IMR-90 (cell line): ENCODE data around the gene SPATC1L. TPM values are rescaled to one million over a fixed set of nuclear protein-coding genes. Genes with fewer than 3 reads are reported as not detected.
A peak's percentile ranks its signal among the peaks of the same experiment; 100 is the strongest.

Source experiments
- ATAC-seq: fragments of 200-7000 bp; cut with Tn5 transposase; 2 replicates; pipeline ENCODE4 v1.9.1; 2020; ENCODE audit warnings: low read depth, mild to moderate bottlenecking, moderate library complexity
- BruUV-seq: library from RNA; stranded (reverse); fragments of 400-500 nt; replicated peaks from 2 replicates; lab custom pipeline; 2021; lab: Mats Ljungman, UMichigan
- CTCF ChIA-PET: fragments of 300-600 bp; formaldehyde crosslinking; extraction: SDS; loops from one replicate; lab custom pipeline; 2021; ENCODE audit warnings: antibody characterized with exemption; lab: Yijun Ruan, JAX
- POLR2A ChIA-PET: fragments of 300-600 bp; sonication (Branson Sonifier 250); formaldehyde crosslinking; loops from one replicate; lab custom pipeline; 2022; ENCODE audit warnings: antibody characterized with exemption; ENCODE audit not compliant: unreplicated experiment; lab: Charles Lee
- DNase-seq: peaks from one replicate; pipeline ENCODE4 v3.0.0; 2013
- H2AFZ ChIP-seq: replicated peaks from 2 replicates; pipeline ENCODE3; 2013; ENCODE audit warnings: low read length, mild to moderate bottlenecking; ENCODE audit not compliant: poor library complexity
- H2AK5ac ChIP-seq: 2 replicates; pipeline ENCODE4 v1.6.1; 2013; ENCODE audit warnings: low read depth, low read length, inconsistent platforms
- H2AK9ac ChIP-seq: replicated peaks from 2 replicates; pipeline ENCODE3; 2013; ENCODE audit warnings: mild to moderate bottlenecking, low read depth, low read length, moderate library complexity; ENCODE audit not compliant: poor library complexity
- H2BK120ac ChIP-seq: 2 replicates; pipeline ENCODE4 v1.6.1; 2013; ENCODE audit warnings: low read depth, low read length, inconsistent platforms
- H2BK15ac ChIP-seq: 3 replicates; pipeline ENCODE4 v1.6.1; 2013; ENCODE audit warnings: low read depth, low read length, inconsistent platforms
- H2BK20ac ChIP-seq: 2 replicates; pipeline ENCODE4 v1.6.1; 2013; ENCODE audit warnings: low read depth, mild to moderate bottlenecking, inconsistent platforms, low read length, moderate library complexity
- H2BK5ac ChIP-seq: 2 replicates; pipeline ENCODE4 v1.6.1; 2013; ENCODE audit warnings: mild to moderate bottlenecking, low read depth, low read length, inconsistent platforms; ENCODE audit not compliant: poor library complexity, severe bottlenecking
- H3K14ac ChIP-seq: replicated peaks from 2 replicates; pipeline ENCODE4 v1.6.1; 2013; ENCODE audit warnings: low read depth, low read length, inconsistent platforms
- H3K18ac ChIP-seq: 2 replicates; pipeline ENCODE4 v1.6.1; 2013; ENCODE audit warnings: low read depth, low read length, control low read depth
- H3K23ac ChIP-seq: 2 replicates; pipeline ENCODE4 v1.6.1; 2013; ENCODE audit warnings: low read depth, low read length, inconsistent platforms
- H3K27ac ChIP-seq: 2 replicates; pipeline ENCODE4 v1.5.1; 2013; ENCODE audit warnings: mild to moderate bottlenecking, control low read depth, low read length; ENCODE audit not compliant: insufficient read depth
- H3K27me3 ChIP-seq: 2 replicates; pipeline ENCODE4 v1.6.1; 2013; ENCODE audit warnings: low read length; ENCODE audit not compliant: control insufficient read depth, insufficient read depth
- H3K36me3 ChIP-seq: 2 replicates; pipeline ENCODE4 v1.6.1; 2013; ENCODE audit warnings: low read length, mixed read lengths; ENCODE audit not compliant: control insufficient read depth, insufficient read depth
- H3K4ac ChIP-seq: 2 replicates; pipeline ENCODE4 v1.6.1; 2013; ENCODE audit warnings: low read depth, low read length, inconsistent platforms
- H3K4me1 ChIP-seq: 2 replicates; pipeline ENCODE4 v1.6.1; 2013; ENCODE audit warnings: low read length, mixed read lengths; ENCODE audit not compliant: control insufficient read depth, insufficient read depth
- H3K4me2 ChIP-seq: 2 replicates; pipeline ENCODE4 v1.6.1; 2013; ENCODE audit warnings: low read depth, mild to moderate bottlenecking, control low read depth, low read length, moderate library complexity
- H3K4me3 ChIP-seq: 2 replicates; pipeline ENCODE4 v1.5.1; 2013; ENCODE audit warnings: low read depth, mild to moderate bottlenecking, control low read depth, low read length, moderate library complexity; ENCODE audit not compliant: insufficient read depth
- H3K56ac ChIP-seq: 2 replicates; pipeline ENCODE4 v1.6.1; 2013; ENCODE audit warnings: low read length, inconsistent platforms; ENCODE audit not compliant: insufficient read depth; ENCODE audit errors: extremely low read depth
- H3K79me1 ChIP-seq, 2 experiments: 2 replicates each; pipeline ENCODE4 v1.6.1; 2013; ENCODE audit warnings: low read length in 2 of 2, inconsistent platforms in 1 of 2, low read depth in 1 of 2
- H3K9ac ChIP-seq: 2 replicates; pipeline ENCODE4 v1.6.1; 2013; ENCODE audit warnings: low read depth, low read length, control low read depth
- H3K9me1 ChIP-seq: 2 replicates; pipeline ENCODE4 v1.6.1; 2013; ENCODE audit warnings: low read length, inconsistent platforms; ENCODE audit not compliant: insufficient read depth
- H3K9me3 ChIP-seq: 2 replicates; pipeline ENCODE4 v1.6.1; 2013; ENCODE audit warnings: low read length; ENCODE audit not compliant: control insufficient read depth, insufficient read depth
- H4K20me1 ChIP-seq: 2 replicates; pipeline ENCODE4 v1.6.1; 2013; ENCODE audit warnings: low read length, inconsistent platforms; ENCODE audit not compliant: insufficient read depth
- H4K5ac ChIP-seq: 2 replicates; pipeline ENCODE4 v1.6.1; 2013; ENCODE audit warnings: mild to moderate bottlenecking, low read depth, low read length, control low read depth
- H4K8ac ChIP-seq, 2 experiments: 2 replicates each; pipeline ENCODE4 v1.6.1; 2013; ENCODE audit warnings: low read depth in 2 of 2, low read length in 2 of 2, control low read depth in 1 of 2, inconsistent platforms in 1 of 2
- H4K91ac ChIP-seq: 2 replicates; pipeline ENCODE4 v1.6.1; 2013; ENCODE audit warnings: low read depth, low read length, inconsistent platforms; ENCODE audit not compliant: insufficient read depth
- BHLHE40 ChIP-seq: fragments of 150-350 bp; IDR thresholded peaks from 2 replicates; pipeline ENCODE4 v1.6.1; 2016; ENCODE audit warnings: mild to moderate bottlenecking, low read depth, low read length
- CEBPB ChIP-seq: IDR thresholded peaks from 2 replicates; pipeline ENCODE4 v1.6.1; 2012; ENCODE audit warnings: low read depth, low read length, improper control_type of control experiment
- CHD1 ChIP-seq: IDR thresholded peaks from 2 replicates; pipeline ENCODE4 v1.6.1; 2012; ENCODE audit warnings: low read depth, low read length, improper control_type of control experiment
- CTCF ChIP-seq: conservative IDR thresholded peaks from 2 replicates; pipeline ENCODE4 v1.5.1; 2012; ENCODE audit warnings: mild to moderate bottlenecking, low read depth, low read length, improper control_type of control experiment
- FOS ChIP-seq: fragments of 150-350 bp; IDR thresholded peaks from 2 replicates; pipeline ENCODE4 v1.6.1; 2016; ENCODE audit warnings: low read depth, low read length
- MAFK ChIP-seq: IDR thresholded peaks from 2 replicates; pipeline ENCODE4 v1.6.1; 2012; ENCODE audit warnings: low read depth, low read length, improper control_type of control experiment
- MAZ ChIP-seq: IDR thresholded peaks from 2 replicates; pipeline ENCODE4 v1.6.1; 2012; ENCODE audit warnings: low read depth, mild to moderate bottlenecking, low read length, improper control_type of control experiment, moderate library complexity, borderline replicate concordance
- MXI1 ChIP-seq: IDR thresholded peaks from 2 replicates; pipeline ENCODE4 v1.6.1; 2012; ENCODE audit warnings: low read depth, mild to moderate bottlenecking, low read length, moderate library complexity, borderline replicate concordance
- NFE2L2 ChIP-seq: fragments of 150-350 bp; IDR thresholded peaks from 2 replicates; pipeline ENCODE4 v1.6.1; 2016; ENCODE audit warnings: low read depth, mild to moderate bottlenecking, low read length
- POLR2A ChIP-seq: IDR thresholded peaks from 2 replicates; pipeline ENCODE4 v1.6.1; 2012; ENCODE audit warnings: mild to moderate bottlenecking, low read depth, low read length
- RAD21 ChIP-seq: IDR thresholded peaks from 2 replicates; pipeline ENCODE4 v1.6.1; 2012; ENCODE audit warnings: low read length, improper control_type of control experiment
- RCOR1 ChIP-seq: IDR thresholded peaks from 2 replicates; pipeline ENCODE4 v1.6.1; 2012; ENCODE audit warnings: mild to moderate bottlenecking, low read length, improper control_type of control experiment; ENCODE audit not compliant: insufficient replicate concordance
- RFX5 ChIP-seq: IDR thresholded peaks from 2 replicates; pipeline ENCODE4 v1.8.0; 2012; ENCODE audit warnings: low read depth, mild to moderate bottlenecking, low read length, moderate library complexity
- SMC3 ChIP-seq: fragments of 150-350 bp; IDR thresholded peaks from 2 replicates; pipeline ENCODE4 v1.6.1; 2016; ENCODE audit warnings: low read depth, mild to moderate bottlenecking, antibody characterized with exemption, low read length, moderate library complexity
- USF2 ChIP-seq: fragments of 150-350 bp; IDR thresholded peaks from 2 replicates; pipeline ENCODE4 v1.6.1; 2017; ENCODE audit warnings: mild to moderate bottlenecking, antibody characterized with exemption, low read length, low read depth
- WGBS, 2 experiments: methylation state at CpG; one replicate each; pipeline versions ENCODE4 v1.1.5 to v1.1.7; 2013; ENCODE audit warnings: missing lambda C conversion rate in 2 of 2; ENCODE audit not compliant: insufficient read length in 1 of 2; ENCODE audit errors: extremely low coverage in 2 of 2; 5-methylcytosine and 5-hydroxymethylcytosine counted together
- dilution Hi-C: fragments of 300-500 bp; cut with HindIII; formaldehyde crosslinking; loops from one replicate; pipeline ENCODE4 v1.14.3; 2018; ENCODE audit warnings: low sequenced_read_pairs; ENCODE audit not compliant: unreplicated experiment
- in situ Hi-C: fragments of 300-500 bp; cut with MboI; formaldehyde crosslinking; loops from 3 replicates; pipeline ENCODE4 v1.14.3; 2019; ENCODE audit warnings: low sequenced_read_pairs, inconsistent platforms, mixed read lengths
- intact Hi-C: fragments of 100-400 bp; cut with micrococcal nuclease; formaldehyde crosslinking; loops from 2 replicates; pipeline ENCODE4 v1.10.0; 2022
- polyA plus RNA-seq, 3 experiments: library from polyadenylated mRNA; depleted of rRNA; stranded (reverse); fragments of >200 nt; gene quantifications; 2 replicates each; pipeline ENCODE4 v1.2.3, GENCODE V29; 2012; ENCODE audit warnings: low replicate concordance in 1 of 3
- total RNA-seq: library from RNA; depleted of rRNA; stranded (reverse); fragments of >200 nt; gene quantifications from 2 replicates; pipeline ENCODE4 v1.2.3, GENCODE V29; 2012
- TF ChIP-seq, protein P1 (sequence below): fragments of 150-350 bp; IDR thresholded peaks from 2 replicates; pipeline ENCODE4 v1.6.1; 2016; ENCODE audit warnings: low read depth, mild to moderate bottlenecking, low read length, moderate library complexity, borderline replicate concordance

The SPATC1L gene
- total and polyA plus RNA-seq, 2 of the 4 experiments (the other 2 are of a cell fraction), result 3.8 to 17.2 TPM

GRCh38 chr21:46216132-46216747 lies 32.0 kb upstream of the SPATC1L start:
- Histone ChIP-seq H2BK15ac (no peak overlapping the region), H4K5ac (no peak overlapping the region), H3K14ac (no peak overlapping the region), H3K4ac (no peak overlapping the region), H3K56ac (no peak overlapping the region), H2AFZ (no peak overlapping the region), H3K9me3 (no peaks in the 10 kb centered on the region), H2AK5ac (no peak overlapping the region), H3K23ac (no peak overlapping the region), H2BK5ac (no peak overlapping the region), H3K4me1 (no peaks in the 10 kb centered on the region), H3K36me3 (peaks cover 38% of the 10 kb centered on the region), H2BK120ac (no peak overlapping the region), H3K27me3 (no peaks in the 10 kb centered on the region), H4K20me1 (peaks cover 12% of the 10 kb centered on the region), H3K27ac (no peak overlapping the region), H3K4me2 (no peak overlapping the region), H3K9me1 (0 out of 2 replicates have a peak, but pooled peaks cover 4% of the 10 kb centered on the region), H2AK9ac (peak overlapping the region; percentile 42), H3K4me3 (no peak overlapping the region), H3K9ac (no peak overlapping the region), H3K79me1 (peaks cover 8 to 16% of the 10 kb centered on the region in 2 experiments; a peak in 3 of 4 replicates), H4K8ac (no peak overlapping the region), H3K18ac (no peak overlapping the region), H4K91ac (no peak overlapping the region), H2BK20ac (no peak overlapping the region)
- no peak for TF ChIP-seq BHLHE40
- TF ChIP-seq CHD1, result no peak
- TF ChIP-seq MAFK, result no peak
- no peak for TF ChIP-seq RCOR1
- no peak for TF ChIP-seq MXI1
- TF ChIP-seq, protein P1, sequence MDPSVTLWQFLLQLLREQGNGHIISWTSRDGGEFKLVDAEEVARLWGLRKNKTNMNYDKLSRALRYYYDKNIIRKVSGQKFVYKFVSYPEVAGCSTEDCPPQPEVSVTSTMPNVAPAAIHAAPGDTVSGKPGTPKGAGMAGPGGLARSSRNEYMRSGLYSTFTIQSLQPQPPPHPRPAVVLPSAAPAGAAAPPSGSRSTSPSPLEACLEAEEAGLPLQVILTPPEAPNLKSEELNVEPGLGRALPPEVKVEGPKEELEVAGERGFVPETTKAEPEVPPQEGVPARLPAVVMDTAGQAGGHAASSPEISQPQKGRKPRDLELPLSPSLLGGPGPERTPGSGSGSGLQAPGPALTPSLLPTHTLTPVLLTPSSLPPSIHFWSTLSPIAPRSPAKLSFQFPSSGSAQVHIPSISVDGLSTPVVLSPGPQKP, result no peak
- TF ChIP-seq USF2, result no peak
- no peak for TF ChIP-seq CEBPB
- TF ChIP-seq NFE2L2, result no peak
- no peak for TF ChIP-seq SMC3
- no peak for TF ChIP-seq CTCF
- TF ChIP-seq POLR2A, result no peak
- TF ChIP-seq RAD21, result no peak
- no peak for TF ChIP-seq RFX5
- no peak for TF ChIP-seq FOS
- no peak for TF ChIP-seq MAZ
- DNase-seq (no peak), ATAC-seq (no peak)
- in situ Hi-C loops (no loop called here), dilution Hi-C loops (no loop called here), intact Hi-C loops (no loop called here)
- CTCF ChIA-PET, result no interaction called here
- BruUV-seq, result no TSS peak
- POLR2A ChIA-PET, result no interaction called here
- 95% methylated on average over 14 of the region's 16 CpGs; no CpG with 5 or more reads in 1 of the 2 experiments for WGBS, 2 experiments
